NCI-H345 (cell line): ENCODE measurements around the gene BRCA1.
A peak's percentile ranks its signal among the peaks of the same experiment; 100 is the strongest.
"Not testable (repeated sequence)": the region's sequence is repeated elsewhere in the genome, so short reads cannot be mapped to it uniquely, and the experiment has no call there.

Source experiments
- DNase-seq: peaks from one replicate; lab custom pipeline; 2025; lab: John Stamatoyannopoulos, UW

Gene BRCA1

GRCh38 chr17:43125133-43125966 is at the start of gene BRCA1:
TSS of gene BRCA1 (minus strand) at chr17:43125364. CDS start at chr17:43124096, 1,268 bp downstream.
- peak; percentile 99 for DNase-seq

- peak; percentile 9 for DNase-seq
Observed at GRCh38 chr17:43171586-43172487, 46.7 kb upstream of the BRCA1 start.

GRCh38 chr17:43170766-43171585 is 45.8 kb upstream of the BRCA1 start, which contains the start of gene NBR1:
TSS of gene NBR1 (plus strand) at chr17:43171214. CDS start at chr17:43175800, 4,586 bp downstream.
- peak; percentile 98 for DNase-seq

GRCh38 chr17:43170140-43170765 is 45.1 kb upstream of the BRCA1 start:
- peak; percentile 94 for DNase-seq

- no peak for DNase-seq
Observed at GRCh38 chr17:43169561-43170139, 44.5 kb upstream of the BRCA1 start.

- DNase-seq = not testable (repeated sequence)
Observed at GRCh38 chr17:43165971-43166370, 40.8 kb upstream of the BRCA1 start.

GRCh38 chr17:43159957-43160356 is 34.8 kb upstream of the BRCA1 start:
- DNase-seq = not testable (repeated sequence)

GRCh38 chr17:43159232-43159631 is 34.1 kb upstream of the BRCA1 start:
- not testable (repeated sequence) for DNase-seq

GRCh38 chr17:43155666-43156065 is 30.5 kb upstream of the BRCA1 start:
- DNase-seq = no peak

- DNase-seq = not testable (repeated sequence)
Observed at GRCh38 chr17:43153197-43153835, 28.2 kb upstream of the BRCA1 start.

- no peak for DNase-seq
Observed at GRCh38 chr17:43151880-43152456, 26.8 kb upstream of the BRCA1 start.

GRCh38 chr17:43146649-43147048 is 21.5 kb upstream of the BRCA1 start:
- DNase-seq = no peak

GRCh38 chr17:43143201-43143600 is 18.0 kb upstream of the BRCA1 start:
- no peak for DNase-seq

GRCh38 chr17:43142153-43142552 is 17.0 kb upstream of the BRCA1 start:
- DNase-seq = no peak

GRCh38 chr17:43140396-43141332 is 15.5 kb upstream of the BRCA1 start:
- DNase-seq = no peak

- DNase-seq = not testable (repeated sequence)
Observed at GRCh38 chr17:43138531-43138930, 13.4 kb upstream of the BRCA1 start.

- DNase-seq = not testable (repeated sequence)
Observed at GRCh38 chr17:43136574-43136973, 11.4 kb upstream of the BRCA1 start.

- DNase-seq = no peak
Observed at GRCh38 chr17:43135454-43135819, 10.3 kb upstream of the BRCA1 start.
